Astrocyte (in vitro differentiated cells and primary cell): Measurements from ENCODE around the gene C9. TPM values are rescaled to one million over a fixed set of nuclear protein-coding genes. Genes with fewer than 3 reads are reported as not detected.

ENCODE experiments used
- DNase-seq: peaks from one replicate; pipeline ENCODE4 v3.0.0-alpha.2; 2010; ENCODE audit warnings: low read depth
- FAIRE-seq: peaks from 2 replicates; lab custom pipeline; 2011; peaks lifted over from hg19 to GRCh38; lab: Jason Lieb, UNC
- H2AFZ ChIP-seq: 2 replicates; pipeline ENCODE4 v1.6.0; 2012; ENCODE audit warnings: low read depth, low read length, inconsistent platforms
- H3K27ac ChIP-seq: 2 replicates; pipeline ENCODE4 v1.5.1; 2011; ENCODE audit warnings: low read depth, low read length, inconsistent platforms
- H3K27me3 ChIP-seq: 2 replicates; pipeline ENCODE4 v1.6.0; 2011; ENCODE audit warnings: low read length, inconsistent platforms; ENCODE audit not compliant: insufficient read depth
- H3K36me3 ChIP-seq: 2 replicates; pipeline ENCODE4 v1.5.1; 2011; ENCODE audit warnings: low read length, inconsistent platforms; ENCODE audit not compliant: insufficient read depth
- H3K4me1 ChIP-seq: 2 replicates; pipeline ENCODE4 v1.5.1; 2011; ENCODE audit warnings: low read length, inconsistent platforms; ENCODE audit not compliant: insufficient read depth
- H3K4me2 ChIP-seq: 2 replicates; pipeline ENCODE4 v1.6.0; 2012; ENCODE audit warnings: low read length, inconsistent platforms
- H3K4me3 ChIP-seq: 2 replicates; pipeline ENCODE4 v1.5.1; 2011; ENCODE audit warnings: low read depth, mild to moderate bottlenecking, low read length, inconsistent platforms; ENCODE audit not compliant: insufficient read depth
- H3K79me2 ChIP-seq: 2 replicates; pipeline ENCODE4 v1.6.0; 2012; ENCODE audit warnings: mild to moderate bottlenecking, low read length, inconsistent platforms; ENCODE audit not compliant: insufficient read depth
- H3K9ac ChIP-seq: 2 replicates; pipeline ENCODE4 v1.6.0; 2012; ENCODE audit warnings: mild to moderate bottlenecking, low read length, inconsistent platforms
- H3K9me3 ChIP-seq: 2 replicates; pipeline ENCODE4 v1.5.1; 2012; ENCODE audit warnings: low read depth, mild to moderate bottlenecking, low read length, inconsistent platforms; ENCODE audit not compliant: insufficient read depth
- H4K20me1 ChIP-seq: 2 replicates; pipeline ENCODE4 v1.6.0; 2012; ENCODE audit warnings: low read length, inconsistent platforms; ENCODE audit not compliant: insufficient read depth
- H3K27ac Mint-ChIP-seq: one replicate; pipeline ENCODE4 v1.8.0; 2021; ENCODE audit warnings: mild to moderate bottlenecking, mixed read lengths; ENCODE audit not compliant: unreplicated experiment
- H3K27me3 Mint-ChIP-seq: one replicate; pipeline ENCODE4 v1.8.0; 2021; ENCODE audit warnings: low read depth, mixed read lengths; ENCODE audit not compliant: unreplicated experiment
- H3K36me3 Mint-ChIP-seq: one replicate; pipeline ENCODE4 v1.8.0; 2021; ENCODE audit warnings: low read depth, mixed read lengths; ENCODE audit not compliant: unreplicated experiment
- H3K4me1 Mint-ChIP-seq: one replicate; pipeline ENCODE4 v1.8.0; 2021; ENCODE audit warnings: low read depth, mixed read lengths; ENCODE audit not compliant: unreplicated experiment
- H3K4me3 Mint-ChIP-seq: one replicate; pipeline ENCODE4 v1.8.0; 2021; ENCODE audit warnings: mild to moderate bottlenecking, moderate library complexity, mixed read lengths; ENCODE audit not compliant: unreplicated experiment
- H3K9me3 Mint-ChIP-seq: one replicate; pipeline ENCODE4 v1.8.0; 2021; ENCODE audit warnings: mild to moderate bottlenecking, mixed read lengths; ENCODE audit not compliant: unreplicated experiment
- EZH2 ChIP-seq: IDR thresholded peaks from 2 replicates; pipeline ENCODE4 v1.6.1; 2012; ENCODE audit warnings: mild to moderate bottlenecking, low read length, inconsistent platforms; ENCODE audit not compliant: insufficient read depth
- total RNA-seq: library from RNA; stranded (reverse); gene quantifications from 2 replicates; pipeline ENCODE4 v1.2.1, GENCODE V29; 2021
- TF ChIP-seq, protein P1 (sequence below): IDR thresholded peaks from 2 replicates; pipeline ENCODE4 v1.5.1; 2011; ENCODE audit warnings: low read depth, mild to moderate bottlenecking, inconsistent platforms, low read length, moderate library complexity; ENCODE audit not compliant: insufficient read depth

The C9 gene
- total RNA-seq, 1 donor from 2014 or later = 0.07 TPM

DNA sequence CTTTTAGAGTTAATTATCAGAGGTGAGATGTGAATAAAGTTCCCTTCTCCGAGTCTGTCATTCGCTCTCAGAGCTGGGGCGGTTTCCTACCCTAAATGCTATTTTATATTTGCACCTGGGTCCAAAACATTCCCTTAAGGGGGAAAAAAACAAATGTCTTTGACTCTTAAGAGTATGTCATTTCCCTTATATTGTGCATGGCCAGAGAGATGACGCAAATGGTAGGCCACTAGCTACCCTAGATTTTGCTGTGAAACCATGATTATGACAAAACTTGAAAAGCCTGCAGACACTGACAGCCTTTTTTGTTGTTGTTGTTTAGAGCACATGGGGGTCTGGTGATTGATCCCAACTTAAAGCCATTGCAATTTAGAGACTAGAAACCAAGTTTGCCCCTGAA, 47.7 kb upstream of the C9 start:
- TF ChIP-seq, protein P1, sequence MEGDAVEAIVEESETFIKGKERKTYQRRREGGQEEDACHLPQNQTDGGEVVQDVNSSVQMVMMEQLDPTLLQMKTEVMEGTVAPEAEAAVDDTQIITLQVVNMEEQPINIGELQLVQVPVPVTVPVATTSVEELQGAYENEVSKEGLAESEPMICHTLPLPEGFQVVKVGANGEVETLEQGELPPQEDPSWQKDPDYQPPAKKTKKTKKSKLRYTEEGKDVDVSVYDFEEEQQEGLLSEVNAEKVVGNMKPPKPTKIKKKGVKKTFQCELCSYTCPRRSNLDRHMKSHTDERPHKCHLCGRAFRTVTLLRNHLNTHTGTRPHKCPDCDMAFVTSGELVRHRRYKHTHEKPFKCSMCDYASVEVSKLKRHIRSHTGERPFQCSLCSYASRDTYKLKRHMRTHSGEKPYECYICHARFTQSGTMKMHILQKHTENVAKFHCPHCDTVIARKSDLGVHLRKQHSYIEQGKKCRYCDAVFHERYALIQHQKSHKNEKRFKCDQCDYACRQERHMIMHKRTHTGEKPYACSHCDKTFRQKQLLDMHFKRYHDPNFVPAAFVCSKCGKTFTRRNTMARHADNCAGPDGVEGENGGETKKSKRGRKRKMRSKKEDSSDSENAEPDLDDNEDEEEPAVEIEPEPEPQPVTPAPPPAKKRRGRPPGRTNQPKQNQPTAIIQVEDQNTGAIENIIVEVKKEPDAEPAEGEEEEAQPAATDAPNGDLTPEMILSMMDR = no peak
- no peak for TF ChIP-seq EZH2
- H3K79me2 ChIP-seq = peaks cover 100% of the 10 kb centered on the region
- no peak overlapping the region for H3K4me2 ChIP-seq
- H3K27me3 ChIP-seq = no peaks in the 10 kb centered on the region
- no peak overlapping the region for H3K9ac ChIP-seq
- peaks cover 17% of the 10 kb centered on the region for H3K36me3 ChIP-seq
- H4K20me1 ChIP-seq = peaks cover 72% of the 10 kb centered on the region
- H3K4me3 ChIP-seq = no peak overlapping the region
- H3K4me3 Mint-ChIP-seq = no peak overlapping the region
- H3K27me3 Mint-ChIP-seq = no peaks in the 10 kb centered on the region
- no peak for DNase-seq
- H3K27ac Mint-ChIP-seq = no peak overlapping the region
- peak; percentile 58 for FAIRE-seq
- no peaks in the 10 kb centered on the region for H3K9me3 Mint-ChIP-seq
- no peak overlapping the region for H3K27ac ChIP-seq
- H3K9me3 ChIP-seq = no peaks in the 10 kb centered on the region
- H3K4me1 ChIP-seq = peaks cover 12% of the 10 kb centered on the region
- no peak overlapping the region for H2AFZ ChIP-seq
- H3K36me3 Mint-ChIP-seq = peaks cover 12% of the 10 kb centered on the region
- peaks cover 20% of the 10 kb centered on the region for H3K4me1 Mint-ChIP-seq

DNA sequence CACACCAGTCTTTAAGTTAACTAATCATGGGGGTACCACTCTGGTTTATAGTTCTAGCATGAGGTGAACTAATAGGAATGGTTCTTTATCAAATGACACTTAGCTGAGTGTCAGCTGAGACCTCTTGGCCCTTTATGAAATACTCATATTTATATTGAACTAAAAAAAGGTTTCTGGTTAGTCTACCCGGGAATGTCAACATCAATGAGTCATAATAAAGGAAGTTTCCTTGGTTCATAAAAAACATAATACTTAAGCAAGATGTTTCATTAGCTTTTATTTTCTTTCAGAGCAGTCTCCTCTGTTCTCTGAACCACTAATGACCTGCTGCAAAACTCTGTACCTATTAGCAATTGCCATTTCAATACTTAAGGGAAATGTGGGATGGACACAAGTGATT, 46.8 kb upstream of the C9 start:
- Histone ChIP-seq H3K4me2 (peak overlapping the region; percentile 55), H3K9me3 (no peaks in the 10 kb centered on the region), H3K4me1 (peaks cover 12% of the 10 kb centered on the region), H4K20me1 (peaks cover 66% of the 10 kb centered on the region), H3K27ac (peak overlapping the region; percentile 18), H3K9ac (no peak overlapping the region), H3K79me2 (peaks cover 100% of the 10 kb centered on the region), H3K36me3 (peaks cover 13% of the 10 kb centered on the region), H3K27me3 (no peaks in the 10 kb centered on the region), H2AFZ (no peak overlapping the region), H3K4me3 (no peak overlapping the region)
- Mint-ChIP-seq H3K9me3 (no peaks in the 10 kb centered on the region), H3K4me1 (peaks cover 20% of the 10 kb centered on the region), H3K4me3 (no peak overlapping the region), H3K36me3 (peaks cover 14% of the 10 kb centered on the region), H3K27ac (no peak overlapping the region), H3K27me3 (no peaks in the 10 kb centered on the region)
- TF ChIP-seq, protein P1 = no peak
- no peak for TF ChIP-seq EZH2
- peak; percentile 68 for DNase-seq
- peak; percentile 55 for FAIRE-seq

DNA sequence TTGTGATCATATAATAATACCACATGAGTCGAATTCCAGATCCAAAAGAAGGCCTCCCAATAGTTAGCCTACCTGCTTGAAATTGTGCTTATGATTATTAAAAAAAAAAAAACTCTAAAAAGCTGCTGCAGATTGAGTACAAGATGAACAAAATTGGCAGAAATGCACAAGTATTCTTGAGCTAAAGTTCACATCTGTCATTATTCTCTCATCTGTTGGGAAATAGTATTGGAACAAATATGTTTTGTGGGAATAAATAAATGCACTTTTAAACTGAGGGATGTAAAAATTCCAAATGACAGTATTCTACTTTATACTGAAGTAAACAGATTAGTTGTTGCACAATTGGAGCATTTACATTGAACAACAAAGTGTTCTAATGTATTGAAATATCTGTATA, 44.7 kb upstream of the C9 start:
- no peak overlapping the region for H3K9ac ChIP-seq
- no peak overlapping the region for H3K4me2 ChIP-seq
- DNase-seq (no peak), FAIRE-seq (no peak)
- no peak overlapping the region for H3K4me3 Mint-ChIP-seq
- no peaks in the 10 kb centered on the region for H3K9me3 Mint-ChIP-seq
- peaks cover 96% of the 10 kb centered on the region for H3K79me2 ChIP-seq
- peaks cover 20% of the 10 kb centered on the region for H3K4me1 Mint-ChIP-seq
- TF ChIP-seq, protein P1 = no peak
- no peak for TF ChIP-seq EZH2
- no peaks in the 10 kb centered on the region for H3K9me3 ChIP-seq
- H3K27ac Mint-ChIP-seq = no peak overlapping the region
- H3K4me1 ChIP-seq = peaks cover 12% of the 10 kb centered on the region
- H3K36me3 ChIP-seq = peaks cover 13% of the 10 kb centered on the region
- peaks cover 68% of the 10 kb centered on the region for H4K20me1 ChIP-seq
- no peaks in the 10 kb centered on the region for H3K27me3 ChIP-seq
- peaks cover 13% of the 10 kb centered on the region for H3K36me3 Mint-ChIP-seq
- H3K27ac ChIP-seq = no peak overlapping the region
- no peaks in the 10 kb centered on the region for H3K27me3 Mint-ChIP-seq
- H2AFZ ChIP-seq = no peak overlapping the region
- no peak overlapping the region for H3K4me3 ChIP-seq
